ENCODE data around the gene SLC25A29.
"Not testable (repeated sequence)": the region's sequence is repeated elsewhere in the genome, so short reads cannot be mapped to it uniquely, and the experiment has no call there.

Gene SLC25A29

GRCh38 chr14:100330388-100330931, 24.2 kb upstream of the SLC25A29 start:
- no peak for DNase-seq

DNA sequence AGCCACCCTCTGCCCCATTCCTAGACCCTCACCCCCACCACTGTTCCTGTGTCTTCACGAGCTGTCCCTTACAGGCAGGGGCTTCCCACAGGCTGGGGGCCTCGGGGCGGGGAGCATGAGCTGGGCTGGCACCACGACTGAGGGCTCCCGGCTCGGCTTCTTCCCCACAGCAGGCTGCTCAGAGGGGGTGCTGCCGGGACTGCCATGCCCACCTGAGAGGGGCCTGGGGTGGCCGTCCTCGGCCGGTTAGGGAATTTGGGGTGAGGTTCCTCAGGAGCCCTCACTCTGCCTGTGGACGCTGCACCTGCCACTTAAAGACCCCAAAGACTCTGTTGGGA, 23.7 kb upstream of the SLC25A29 start:
- no peak for DNase-seq

DNA sequence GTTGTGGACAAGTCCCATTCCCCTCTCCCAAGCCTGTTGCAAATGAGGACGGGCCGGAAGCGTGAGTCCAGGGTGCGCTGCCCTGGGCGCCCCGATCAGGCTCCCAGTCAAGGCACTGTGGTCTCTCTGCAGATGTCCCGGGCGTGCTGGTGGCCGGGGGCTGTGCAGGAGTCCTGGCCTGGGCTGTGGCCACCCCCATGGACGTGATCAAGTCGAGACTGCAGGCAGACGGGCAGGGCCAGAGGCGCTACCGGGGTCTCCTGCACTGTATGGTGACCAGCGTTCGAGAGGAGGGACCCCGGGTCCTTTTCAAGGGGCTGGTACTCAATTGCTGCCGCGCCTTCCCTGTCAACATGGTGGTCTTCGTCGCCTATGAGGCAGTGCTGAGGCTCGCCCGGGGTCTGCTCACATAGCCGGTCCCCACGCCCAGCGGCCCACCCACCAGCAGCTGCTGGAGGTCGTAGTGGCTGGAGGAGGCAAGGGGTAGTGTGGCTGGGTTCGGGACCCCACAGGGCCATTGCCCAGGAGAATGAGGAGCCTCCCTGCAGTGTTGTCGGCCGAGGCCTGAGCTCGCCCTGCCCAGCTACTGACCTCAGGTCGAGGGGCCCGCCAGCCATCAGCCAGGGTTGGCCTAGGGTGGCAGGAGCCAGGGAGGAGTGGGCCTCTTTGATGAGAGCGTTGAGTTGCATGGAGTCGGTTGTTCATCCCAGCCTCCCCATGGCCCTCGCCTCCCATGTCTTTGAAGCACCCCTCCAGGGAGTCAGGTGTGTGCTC, 23.2 kb upstream of the SLC25A29 start:
- DNase-seq: no peak

DNA sequence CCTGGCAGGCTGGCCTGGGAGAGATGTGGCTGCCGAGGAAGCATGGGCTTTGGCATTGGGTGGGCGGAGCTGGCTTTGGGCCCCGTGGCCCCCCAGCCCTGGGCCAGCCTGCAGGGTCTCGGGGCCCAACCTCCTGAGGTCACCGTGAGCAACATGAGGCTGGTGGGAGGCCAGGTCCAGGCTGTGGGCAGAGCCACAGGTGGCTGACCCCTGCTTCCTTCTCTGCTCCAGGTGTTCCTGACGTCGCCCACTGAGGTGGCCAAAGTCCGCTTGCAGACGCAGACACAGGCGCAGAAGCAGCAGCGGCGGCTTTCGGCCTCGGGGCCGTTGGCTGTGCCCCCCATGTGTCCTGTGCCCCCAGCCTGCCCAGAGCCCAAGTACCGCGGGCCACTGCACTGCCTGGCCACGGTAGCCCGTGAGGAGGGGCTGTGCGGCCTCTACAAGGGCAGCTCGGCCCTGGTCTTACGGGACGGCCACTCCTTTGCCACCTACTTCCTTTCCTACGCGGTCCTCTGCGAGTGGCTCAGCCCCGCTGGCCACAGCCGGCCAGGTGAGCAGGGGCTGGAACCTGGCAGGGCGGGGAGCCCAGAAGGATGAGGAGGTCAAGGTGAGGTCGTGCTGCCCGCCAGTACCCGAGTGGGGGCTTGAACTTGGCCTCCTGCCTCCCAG, 22.4 kb upstream of the SLC25A29 start:
- DNase-seq: no peak

- DNase-seq: no peak
Measured at GRCh38 chr14:100327128-100327527, 20.9 kb upstream of the SLC25A29 start.

- DNase-seq: no peak
Measured at GRCh38 chr14:100325958-100326357, 19.7 kb upstream of the SLC25A29 start.

DNA sequence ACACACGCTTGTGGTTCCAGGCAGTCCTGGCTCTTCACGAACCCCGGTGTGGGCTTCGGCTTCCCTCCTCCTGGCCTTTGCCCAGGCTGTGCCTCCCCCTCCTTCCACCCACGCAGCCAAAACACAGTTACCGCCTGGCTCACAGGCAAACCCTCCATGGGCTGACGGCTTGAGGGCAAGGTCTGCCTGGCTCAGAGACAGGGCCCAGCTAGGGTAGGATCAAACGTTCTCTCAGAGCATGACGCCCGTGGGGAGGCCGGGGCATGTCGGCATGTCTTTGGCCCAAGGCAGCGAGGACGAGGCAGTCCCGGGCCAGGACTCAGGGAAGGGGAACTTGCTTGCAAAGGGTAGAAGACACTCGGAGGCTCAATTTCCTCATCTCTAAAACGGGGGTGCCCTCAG, 19.0 kb upstream of the SLC25A29 start:
- DNase-seq: no peak

GRCh38 chr14:100323942-100324307, 17.7 kb upstream of the SLC25A29 start:
- no peak for DNase-seq

DNA sequence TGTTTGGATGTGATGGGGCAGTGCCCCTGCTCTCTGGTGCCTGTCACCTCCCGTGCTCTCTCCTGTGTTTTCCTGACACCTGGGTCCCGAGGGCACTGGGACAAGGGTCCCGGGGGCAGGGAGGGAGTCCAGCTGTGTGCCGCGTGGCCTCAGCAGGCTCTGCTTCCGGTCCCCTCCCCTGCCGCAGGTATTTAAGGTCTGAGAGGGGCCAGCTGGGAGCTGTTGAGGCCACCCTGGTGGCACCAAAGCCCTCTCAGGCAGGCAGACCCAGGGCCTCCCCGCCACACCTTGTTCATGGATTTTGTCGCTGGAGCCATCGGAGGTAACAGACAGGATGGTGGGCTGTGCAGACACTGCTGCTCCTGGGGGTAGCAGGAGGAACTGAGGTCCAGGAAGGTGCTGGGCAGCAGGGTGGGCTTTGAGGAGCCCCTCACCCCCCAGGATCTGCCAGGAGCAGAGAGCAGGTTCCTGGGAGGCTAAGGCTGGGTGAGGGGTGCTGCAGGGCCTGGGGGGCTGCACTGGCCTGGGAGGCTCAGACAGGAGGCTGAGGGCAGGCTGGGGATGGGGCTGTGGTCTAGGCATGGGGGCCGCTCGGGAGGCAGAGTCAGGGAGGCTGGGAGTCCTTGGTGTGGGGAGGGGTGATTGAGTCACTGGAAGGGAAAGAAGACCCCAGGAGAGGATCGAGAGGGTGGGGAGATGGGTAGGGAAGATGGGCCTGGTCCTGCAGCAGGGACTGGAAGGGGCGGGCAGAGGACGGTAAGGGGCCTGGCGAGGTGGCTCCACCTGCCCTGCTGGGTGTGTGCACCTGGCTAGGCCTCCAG, 17.1 kb upstream of the SLC25A29 start, which contains the start of gene SLC25A47:
SLC25A47 (plus strand) TSS at position 219 of the 821 bp plus-strand sequence; CDS start at position 295, 76 bp downstream.
- DNase-seq: no peak

DNA sequence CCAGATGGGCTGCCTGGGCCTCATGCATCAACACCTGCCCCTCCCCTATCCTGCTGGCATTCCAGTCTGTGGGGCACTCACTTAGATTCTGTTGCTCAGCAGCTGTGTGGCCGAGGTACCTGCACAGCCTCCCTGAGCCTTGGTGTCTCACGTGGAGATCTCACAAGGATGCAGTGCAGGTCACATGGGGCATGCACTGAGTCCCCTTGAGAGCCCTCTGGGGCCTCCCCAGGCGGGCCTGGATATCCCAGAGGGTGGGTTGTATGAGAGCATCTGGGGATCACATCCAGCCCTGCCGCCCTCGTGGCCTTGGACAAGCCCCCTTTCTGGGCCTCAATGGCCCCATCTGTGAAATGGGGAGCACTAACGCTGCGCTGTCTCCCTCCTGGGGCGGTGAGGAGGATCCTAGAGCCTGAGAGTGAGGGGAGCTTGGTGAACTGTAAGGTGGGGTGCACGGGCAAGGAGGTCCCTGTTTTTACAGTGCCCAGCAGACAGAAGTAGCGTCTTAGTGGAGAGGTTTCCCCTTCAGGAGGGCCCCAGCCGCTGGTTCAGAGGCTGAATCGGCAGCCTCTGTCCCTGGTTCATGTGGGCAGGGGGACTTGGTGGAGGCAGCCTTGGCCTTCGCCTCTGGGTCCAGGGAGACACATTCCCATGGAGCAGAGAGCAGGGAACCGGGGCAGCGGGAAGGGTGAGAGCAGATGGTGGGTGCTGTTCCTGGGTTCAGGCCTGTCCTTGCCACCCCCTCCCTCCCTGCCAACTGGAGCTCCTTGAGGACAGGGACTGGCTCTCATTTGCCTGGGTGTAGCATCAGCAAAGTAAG, 16.1 kb upstream of the SLC25A29 start:
- DNase-seq: no peak

GRCh38 chr14:100321473-100322137, 15.4 kb upstream of the SLC25A29 start:
- no peak for DNase-seq

GRCh38 chr14:100320157-100320856, 14.1 kb upstream of the SLC25A29 start:
- DNase-seq: no peak

GRCh38 chr14:100317912-100318808, 11.9 kb upstream of the SLC25A29 start:
- peak; percentile 71 for DNase-seq

GRCh38 chr14:100317389-100317788, 11.1 kb upstream of the SLC25A29 start:
- DNase-seq: no peak

DNA sequence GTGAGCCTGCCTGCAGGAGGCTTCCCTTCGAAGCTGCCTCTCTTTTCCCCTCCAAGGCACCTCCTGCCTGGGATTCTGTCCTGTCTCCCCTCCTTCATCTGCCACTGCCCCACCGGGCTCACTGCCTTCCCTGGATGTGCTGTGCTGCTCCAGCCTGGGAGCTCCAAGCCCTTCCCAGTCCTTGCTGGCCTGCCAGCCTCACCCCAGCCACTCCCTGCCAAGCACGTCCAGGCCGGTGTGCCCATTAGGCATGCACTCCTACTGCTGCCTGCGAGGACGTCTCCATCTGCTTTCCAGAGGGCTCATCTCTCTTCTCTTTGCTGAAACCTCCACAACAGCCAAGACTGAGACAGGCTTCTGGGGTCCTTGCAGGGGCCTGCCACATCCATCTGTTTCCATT, 8.5 kb upstream of the SLC25A29 start:
- DNase-seq: no peak

DNA sequence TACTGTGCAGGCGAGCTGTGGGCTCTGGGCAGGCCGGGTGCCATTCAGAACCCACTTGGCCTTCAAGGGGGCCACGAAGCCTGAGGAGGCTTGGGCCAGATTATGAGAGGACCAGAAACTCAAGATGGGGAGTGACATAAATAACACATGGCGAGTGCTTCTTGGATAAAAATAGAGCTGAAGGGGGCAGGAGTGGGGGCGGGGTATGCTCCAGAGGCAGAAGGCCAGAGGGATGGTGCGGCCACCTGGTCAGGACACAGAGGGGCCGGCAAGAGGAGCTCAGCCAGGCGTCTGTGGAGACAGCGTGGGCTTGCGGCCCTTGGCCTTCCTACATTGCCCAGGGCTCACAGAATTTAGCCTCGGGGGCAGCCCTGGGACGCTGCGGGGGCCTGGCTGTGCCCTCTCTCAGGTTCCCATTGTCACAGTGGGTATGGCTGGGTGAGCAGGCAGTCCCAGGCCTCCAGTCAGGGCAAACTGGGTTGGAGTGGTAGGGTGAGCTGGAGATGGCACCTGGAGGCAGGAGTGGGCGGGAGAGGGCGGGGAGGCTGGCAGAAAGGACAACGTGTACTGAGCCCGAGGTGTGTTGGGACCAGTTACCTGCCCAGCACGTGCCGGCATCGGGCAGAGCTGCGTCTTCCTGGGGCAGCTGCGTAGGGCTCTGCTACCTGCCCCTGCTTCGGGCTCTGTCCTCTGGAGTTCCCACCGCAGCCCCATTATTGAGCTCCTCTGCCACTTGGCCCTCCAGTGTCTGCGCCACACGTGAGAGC, 7.4 kb upstream of the SLC25A29 start:
- DNase-seq: no peak

- no peak for DNase-seq
Measured at GRCh38 chr14:100312877-100313400, 6.7 kb upstream of the SLC25A29 start.

GRCh38 chr14:100312110-100312876, 6.0 kb upstream of the SLC25A29 start:
- not testable (repeated sequence) for DNase-seq

All from activated naive CD4-positive, alpha-beta T cell treated with anti-CD3 and anti-CD28 coated beads, Interleukin-2, amount 50 U/mL, for 16 hours (primary cell).